Nephron (organoid): ENCODE results near the gene ARHGEF10L.

Experiments used
- H3K27ac Mint-ChIP-seq, 3 experiments: 2 replicates each; pipeline ENCODE4 v1.8.0; 2020; ENCODE audit warnings: mixed read lengths in 3 of 3, mild to moderate bottlenecking in 2 of 3, moderate library complexity in 1 of 3
- H3K27me3 Mint-ChIP-seq: 2 replicates; pipeline ENCODE4 v1.8.0; 2021; ENCODE audit warnings: low read depth, mild to moderate bottlenecking, moderate library complexity, mixed read lengths
- H3K36me3 Mint-ChIP-seq: 2 replicates; pipeline ENCODE4 v1.8.0; 2020; ENCODE audit warnings: low read depth, mixed read lengths
- H3K4me1 Mint-ChIP-seq: 2 replicates; pipeline ENCODE4 v1.8.0; 2020; ENCODE audit warnings: mixed read lengths
- H3K4me3 Mint-ChIP-seq, 3 experiments: 2 replicates each; pipeline ENCODE4 v1.8.0; 2020; ENCODE audit warnings: mild to moderate bottlenecking in 3 of 3, mixed read lengths in 3 of 3, moderate library complexity in 2 of 3
- H3K9me3 Mint-ChIP-seq: 2 replicates; pipeline ENCODE4 v1.8.0; 2020; ENCODE audit warnings: mixed read lengths
- CTCF ChIP-seq, 3 experiments: fragments of 200-600 bp; sonication (generic); IDR thresholded peaks; one replicate each; pipeline ENCODE4 v1.5.0; 2021; ENCODE audit warnings: antibody characterized with exemption in 3 of 3; ENCODE audit not compliant: unreplicated experiment in 3 of 3

Gene ARHGEF10L

DNA sequence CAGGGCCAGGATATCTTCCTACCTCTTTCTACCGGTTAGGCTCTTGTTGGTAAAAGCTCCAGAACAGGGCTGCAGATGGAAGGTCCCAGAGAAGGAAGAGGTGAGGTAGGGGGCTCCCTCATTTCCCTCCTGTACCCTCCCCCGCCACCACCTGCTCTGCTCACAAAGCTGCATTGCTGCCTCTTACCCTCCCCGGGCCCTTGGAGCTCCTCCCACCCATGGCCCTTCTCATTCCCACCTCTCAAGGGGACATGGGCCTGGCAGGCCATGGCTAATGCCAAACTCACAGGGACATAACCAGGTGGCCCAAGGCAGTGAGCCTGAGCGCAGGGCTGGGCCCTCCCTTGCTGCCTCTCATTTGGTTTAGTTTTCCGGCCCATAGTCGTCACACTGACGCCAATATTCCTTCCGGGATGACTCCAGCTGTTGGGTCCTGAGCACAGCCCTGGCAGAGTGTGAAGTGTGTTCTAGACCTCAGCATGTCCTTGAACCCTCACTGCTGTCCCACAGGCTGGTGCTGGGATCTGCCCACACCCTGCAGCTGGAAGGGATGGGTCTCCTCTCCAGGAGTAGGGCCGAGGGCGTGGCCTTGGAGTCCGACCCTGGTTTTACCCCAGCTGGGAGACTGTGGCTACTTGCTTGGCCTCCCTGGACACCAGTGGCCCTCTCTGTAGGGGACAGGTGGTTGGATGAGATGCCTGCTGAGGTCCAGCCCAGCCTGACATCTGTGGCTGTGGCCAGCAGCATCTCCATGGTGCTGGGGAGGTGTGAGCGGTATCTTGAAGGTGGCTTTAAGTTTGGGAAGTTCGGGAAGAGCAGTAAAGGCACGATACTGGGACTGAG is 104.6 kb downstream of the ARHGEF10L start:
- H3K27me3 Mint-ChIP-seq, result peaks cover 3% of the 10 kb centered on the region
- H3K36me3 Mint-ChIP-seq, result peaks cover 32% of the 10 kb centered on the region
- no peak for TF ChIP-seq CTCF (IDR thresholded peaks at IDR 0.05; ENCODE audit: unreplicated experiment in 3 of 3)
- H3K4me1 Mint-ChIP-seq, result no peaks in the 10 kb centered on the region
- H3K4me3 Mint-ChIP-seq, result no peak overlapping the region
- no peaks in the 10 kb centered on the region for H3K9me3 Mint-ChIP-seq
- H3K27ac Mint-ChIP-seq, result no peak overlapping the region

- Mint-ChIP-seq H3K9me3 (no peaks in the 10 kb centered on the region), H3K4me3 (no peak overlapping the region), H3K4me1 (no peaks in the 10 kb centered on the region), H3K27ac (no peak overlapping the region), H3K27me3 (peaks cover 3% of the 10 kb centered on the region), H3K36me3 (peaks cover 28% of the 10 kb centered on the region)
- no peak for TF ChIP-seq CTCF (IDR thresholded peaks at IDR 0.05; ENCODE audit: unreplicated experiment in 3 of 3)
Observed at GRCh38 chr1:17645068-17645911, 105.8 kb downstream of the ARHGEF10L start.

GRCh38 chr1:17646444-17647280 is 107.2 kb downstream of the ARHGEF10L start:
- H3K27ac Mint-ChIP-seq, result no peak overlapping the region
- no peaks in the 10 kb centered on the region for H3K9me3 Mint-ChIP-seq
- H3K4me3 Mint-ChIP-seq, result no peak overlapping the region
- no peaks in the 10 kb centered on the region for H3K4me1 Mint-ChIP-seq
- peaks cover 3% of the 10 kb centered on the region for H3K27me3 Mint-ChIP-seq
- H3K36me3 Mint-ChIP-seq, result peaks cover 19% of the 10 kb centered on the region
- no peak for TF ChIP-seq CTCF (IDR thresholded peaks at IDR 0.05; ENCODE audit: unreplicated experiment in 3 of 3)

GRCh38 chr1:17648457-17649145 is 109.1 kb downstream of the ARHGEF10L start:
- peaks cover 13% of the 10 kb centered on the region for H3K36me3 Mint-ChIP-seq
- no peaks in the 10 kb centered on the region for H3K4me1 Mint-ChIP-seq
- no peak overlapping the region for H3K27ac Mint-ChIP-seq
- peaks cover 3% of the 10 kb centered on the region for H3K27me3 Mint-ChIP-seq
- H3K4me3 Mint-ChIP-seq, result no peak overlapping the region
- TF ChIP-seq CTCF (IDR thresholded peaks at IDR 0.05; ENCODE audit: unreplicated experiment in 3 of 3), result no peak
- H3K9me3 Mint-ChIP-seq, result no peaks in the 10 kb centered on the region

GRCh38 chr1:17649371-17650106 is 110.0 kb downstream of the ARHGEF10L start:
- Mint-ChIP-seq H3K27me3 (peaks cover 3% of the 10 kb centered on the region), H3K4me1 (no peaks in the 10 kb centered on the region), H3K27ac (no peak overlapping the region), H3K9me3 (no peaks in the 10 kb centered on the region), H3K4me3 (no peak overlapping the region), H3K36me3 (peaks cover 17% of the 10 kb centered on the region)
- no peak for TF ChIP-seq CTCF (IDR thresholded peaks at IDR 0.05; ENCODE audit: unreplicated experiment in 3 of 3)
